Subcutaneous adipose tissue (tissue), 4 donors: ENCODE data around the gene BOLA2B. TPM values are rescaled to one million over a fixed set of nuclear protein-coding genes. Genes with fewer than 3 reads are reported as not detected.

Source experiments
- CTCF ChIP-seq: fragments of 450-650 bp; IDR thresholded peaks from one replicate; pipeline ENCODE4 v1.5.1; 2016; ENCODE audit warnings: low read depth, mild to moderate bottlenecking, control low read depth, antibody characterized with exemption, moderate library complexity
- small RNA-seq: library from RNA; depleted of rRNA; stranded (forward); fragments of <200 nt; gene quantifications from one replicate; pipeline ENCODE3, GENCODE V24; 2016
- total RNA-seq, 4 donors: library from RNA; depleted of rRNA; stranded (reverse); fragments of >200 nt; gene quantifications; one replicate each; pipeline ENCODE4 v1.1.0, GENCODE V29; 2016

BOLA2B gene
- total RNA-seq, 4 donors from 2014 or later: 150 to 399 (median 240) TPM

GRCh38 chr16:30147843-30148510, 45.5 kb downstream of the BOLA2B start:
- no peak for TF ChIP-seq CTCF

GRCh38 chr16:30145657-30146056, 47.8 kb downstream of the BOLA2B start:
- no peak for TF ChIP-seq CTCF

- TF ChIP-seq CTCF: no peak
These were observed 48.5 kb downstream of the BOLA2B start for GRCh38 chr16:30144917-30145316.

GRCh38 chr16:30144017-30144416, 49.4 kb downstream of the BOLA2B start:
- TF ChIP-seq CTCF: no peak

- no peak for TF ChIP-seq CTCF
These were observed 50.1 kb downstream of the BOLA2B start for GRCh38 chr16:30143347-30143702.

Small RNAs within 50 kb of the gene (small RNA-seq; reads per million reads assigned to genes)
- gene AC106782.4: not detected

Other genes with a start within 250 kb of the BOLA2B start
- 100 to 1,000 TPM in 3 of 4 donors, 10 to 100 TPM in 1; 53.8 to 149 (median 120) TPM for gene TMEM219, start 231.6 kb downstream of the BOLA2B start, total RNA-seq
- 10 to 100 TPM; 25.7 to 87.0 (median 31.4) TPM for gene TAOK2, start 219.8 kb downstream of the BOLA2B start, total RNA-seq
- gene HIRIP3, start 198.0 kb downstream of the BOLA2B start, total RNA-seq: 10 to 100 TPM; 11.9 to 15.3 (median 14.2) TPM
- gene INO80E, start 197.4 kb downstream of the BOLA2B start, total RNA-seq: 10 to 100 TPM in 3 of 4 donors, 1 to 10 TPM in 1; 8.5 to 45.0 (median 24.3) TPM
- under 1 TPM in 2 of 4 donors, not detected in 2; 0.66 to 0.85 TPM for gene DOC2A, start 182.6 kb downstream of the BOLA2B start, total RNA-seq
- gene C16orf92, start 170.5 kb downstream of the BOLA2B start, total RNA-seq: not detected
- not detected for gene TLCD3B, start 162.4 kb downstream of the BOLA2B start, total RNA-seq
- 100 to 1,000 TPM; 526 to 986 (median 599) TPM for gene ALDOA, start 127.9 kb downstream of the BOLA2B start, total RNA-seq
- 10 to 100 TPM; 38.2 to 46.6 (median 43.6) TPM for gene PPP4C, start 117.7 kb downstream of the BOLA2B start, total RNA-seq
- 1 to 10 TPM in 1 of 4 donors, under 1 TPM in 2, not detected in 1; 0.38 to 1.2 (median 0.44) TPM for gene TBX6, start 101.7 kb downstream of the BOLA2B start, total RNA-seq
- 100 to 1,000 TPM in 2 of 4 donors, 10 to 100 TPM in 2; 54.8 to 105 (median 96.5) TPM for gene YPEL3, start 97.5 kb downstream of the BOLA2B start, total RNA-seq
- gene GDPD3, start 80.1 kb downstream of the BOLA2B start, total RNA-seq: 1 to 10 TPM; 2.5 to 3.6 (median 2.8) TPM
- gene MAPK3, start 70.4 kb downstream of the BOLA2B start, total RNA-seq: 10 to 100 TPM; 55.0 to 81.6 (median 76.9) TPM
- 10 to 100 TPM; 17.5 to 72.6 (median 40.5) TPM for gene CORO1A, start 10.1 kb downstream of the BOLA2B start, total RNA-seq
- gene SLX1A, start 209 bp upstream of the BOLA2B start, total RNA-seq: 10 to 100 TPM; 16.6 to 68.9 (median 29.6) TPM
- 10 to 100 TPM in 2 of 4 donors, 1 to 10 TPM in 2; 5.1 to 22.5 (median 14.6) TPM for gene SULT1A3, start 5.6 kb upstream of the BOLA2B start, total RNA-seq
- gene NPIPB13, start 54.8 kb upstream of the BOLA2B start, total RNA-seq: 10 to 100 TPM in 1 of 4 donors, 1 to 10 TPM in 3; 2.4 to 10.9 (median 5.7) TPM
- gene CD2BP2, start 161.6 kb upstream of the BOLA2B start, total RNA-seq: 10 to 100 TPM; 17.4 to 36.4 (median 30.5) TPM
- gene TBC1D10B, start 176.8 kb upstream of the BOLA2B start, total RNA-seq: 10 to 100 TPM; 16.8 to 44.6 (median 18.8) TPM
- not detected for gene MYL11, start 181.1 kb upstream of the BOLA2B start, total RNA-seq
- gene SEPTIN1, start 188.9 kb upstream of the BOLA2B start, total RNA-seq: 1 to 10 TPM in 3 of 4 donors, under 1 TPM in 1; 0.33 to 4.4 (median 1.8) TPM
- gene ZNF48, start 201.8 kb upstream of the BOLA2B start, total RNA-seq: 1 to 10 TPM; 2.1 to 5.7 (median 2.7) TPM
- 10 to 100 TPM in 3 of 4 donors, 1 to 10 TPM in 1; 8.2 to 18.6 (median 14.2) TPM for gene ZNF771, start 213.9 kb upstream of the BOLA2B start, total RNA-seq
- gene DCTPP1, start 236.4 kb upstream of the BOLA2B start, total RNA-seq: 10 to 100 TPM in 3 of 4 donors, 1 to 10 TPM in 1; 8.8 to 20.1 (median 15.2) TPM